Skeletal muscle tissue (tissue), 4 donors: ENCODE data around the gene TTLL11. TPM values are rescaled to one million over a fixed set of nuclear protein-coding genes. Genes with fewer than 3 reads are reported as not detected.

Experiments used
- H3K27ac ChIP-seq: one replicate; pipeline ENCODE4 v1.7.0; 2013; ENCODE audit warnings: mild to moderate bottlenecking, low read depth, low read length, inconsistent platforms
- H3K27me3 ChIP-seq, 3 donors: one replicate each; pipeline ENCODE4 v1.7.0; 2013; ENCODE audit warnings: low read length in 3 of 3; ENCODE audit not compliant: control insufficient read depth in 3 of 3, insufficient read depth in 3 of 3
- H3K36me3 ChIP-seq, 3 donors: one replicate each; pipeline ENCODE4 v1.7.0; 2013; ENCODE audit warnings: low read length in 3 of 3; ENCODE audit not compliant: control insufficient read depth in 3 of 3, insufficient read depth in 3 of 3
- H3K4me1 ChIP-seq, 3 donors: one replicate each; pipeline ENCODE4 v1.7.0; 2013; ENCODE audit warnings: low read length in 3 of 3, mild to moderate bottlenecking in 3 of 3; ENCODE audit not compliant: control insufficient read depth in 3 of 3, insufficient read depth in 3 of 3
- H3K4me3 ChIP-seq, 3 donors: one replicate each; pipeline ENCODE4 v1.7.0; 2013; ENCODE audit warnings: low read length in 3 of 3
- H3K9ac ChIP-seq, 3 donors: one replicate each; pipeline ENCODE4 v1.7.0; 2013; ENCODE audit warnings: low read length in 3 of 3, mild to moderate bottlenecking in 3 of 3, moderate library complexity in 2 of 3, low read depth in 1 of 3
- H3K9me3 ChIP-seq, 3 donors: one replicate each; pipeline ENCODE4 v1.7.0; 2013; ENCODE audit warnings: low read length in 3 of 3; ENCODE audit not compliant: control insufficient read depth in 3 of 3
- total RNA-seq: library from RNA; depleted of rRNA; stranded (reverse); fragments of >200 nt; gene quantifications from one replicate; pipeline ENCODE4 v1.2.3, GENCODE V29; 2014
- donor health status: Osteomylitis.

Gene TTLL11
- total RNA-seq, 1 donor from 2014 or later, result 13.0 TPM

- H3K4me3 ChIP-seq, result no peak overlapping the region
- H3K4me1 ChIP-seq, result peaks cover 0 to 6% (median 5%) of the 10 kb centered on the region in 3 donors
- H3K27ac ChIP-seq, result no peak overlapping the region
- H3K9ac ChIP-seq, result no peak overlapping the region
- no peaks in the 10 kb centered on the region for H3K27me3 ChIP-seq
- H3K36me3 ChIP-seq, result peaks cover 55 to 73% (median 57%) of the 10 kb centered on the region in 3 donors
- H3K9me3 ChIP-seq, result no peaks in the 10 kb centered on the region
Measured at GRCh38 chr9:121781145-121781548, 312.0 kb downstream of the TTLL11 start.

GRCh38 chr9:121780177-121781040, 312.7 kb downstream of the TTLL11 start:
- Histone ChIP-seq H3K27ac (no peak overlapping the region), H3K9ac (no peak overlapping the region), H3K4me1 (peaks cover 0 to 6% (median 5%) of the 10 kb centered on the region in 3 donors), H3K4me3 (no peak overlapping the region), H3K9me3 (no peaks in the 10 kb centered on the region), H3K36me3 (peaks cover 61 to 73% (median 62%) of the 10 kb centered on the region in 3 donors), H3K27me3 (no peaks in the 10 kb centered on the region)

DNA sequence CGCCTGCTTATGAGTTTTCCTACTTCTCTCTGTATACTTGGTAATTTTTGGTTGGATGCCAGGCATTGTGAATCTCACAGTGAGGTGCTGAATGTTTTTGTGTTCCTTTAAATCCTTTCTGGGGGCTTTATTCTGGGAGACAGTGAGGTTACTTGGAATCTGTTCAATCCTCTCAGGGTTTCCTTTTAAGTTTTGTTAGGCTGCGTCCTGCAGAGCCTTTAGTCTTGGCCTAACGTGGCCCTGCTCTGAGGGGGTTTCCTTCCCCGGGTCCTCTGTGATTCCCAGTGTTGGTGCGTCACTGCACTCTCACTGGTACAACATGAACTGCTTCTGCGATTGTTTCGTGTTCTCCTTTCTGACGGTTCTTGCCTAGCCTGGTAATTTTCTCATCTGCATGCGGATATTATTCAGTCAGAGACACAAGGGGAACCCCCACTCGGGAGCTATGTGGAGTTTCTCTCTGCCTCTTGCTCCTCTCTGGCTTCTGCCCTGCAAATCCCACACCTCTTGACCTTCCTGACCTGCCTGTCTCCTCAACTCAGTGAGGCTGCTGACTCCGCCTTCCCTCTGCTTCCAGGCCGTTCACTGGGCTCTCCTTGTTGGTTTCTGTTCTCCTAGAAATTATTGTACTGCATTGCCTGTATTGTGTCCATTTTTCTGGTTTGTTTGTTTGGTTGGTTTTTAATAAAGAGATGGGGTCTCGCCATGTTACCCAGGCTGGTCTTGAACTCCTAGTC, 313.6 kb downstream of the TTLL11 start:
- Histone ChIP-seq H3K9ac (no peak overlapping the region), H3K4me1 (peaks cover 0 to 6% (median 5%) of the 10 kb centered on the region in 3 donors), H3K36me3 (peaks cover 63 to 78% (median 65%) of the 10 kb centered on the region in 3 donors)

GRCh38 chr9:121778252-121779225, 314.6 kb downstream of the TTLL11 start:
- no peak overlapping the region for H3K27ac ChIP-seq
- no peak overlapping the region for H3K9ac ChIP-seq
- no peak overlapping the region for H3K4me3 ChIP-seq
- H3K27me3 ChIP-seq, result no peaks in the 10 kb centered on the region
- peaks cover 3 to 13% (median 8%) of the 10 kb centered on the region in 3 donors for H3K4me1 ChIP-seq
- H3K36me3 ChIP-seq, result peaks cover 69 to 82% (median 72%) of the 10 kb centered on the region in 3 donors
- no peaks in the 10 kb centered on the region for H3K9me3 ChIP-seq

More for the DNA sequence above, 313.6 kb downstream of the TTLL11 start:
- Histone ChIP-seq H3K27me3 (no peaks in the 10 kb centered on the region), H3K4me3 (no peak overlapping the region), H3K9me3 (no peaks in the 10 kb centered on the region), H3K27ac (peak overlapping the region; percentile 18)

GRCh38 chr9:121776739-121777637, 316.1 kb downstream of the TTLL11 start:
- Histone ChIP-seq H3K27me3 (no peaks in the 10 kb centered on the region), H3K36me3 (peaks cover 58 to 71% (median 63%) of the 10 kb centered on the region in 3 donors), H3K4me1 (peaks cover 14 to 27% (median 22%) of the 10 kb centered on the region in 3 donors), H3K4me3 (no peak overlapping the region), H3K9me3 (no peaks in the 10 kb centered on the region), H3K9ac (no peak overlapping the region), H3K27ac (no peak overlapping the region)

GRCh38 chr9:121776001-121776738, 316.9 kb downstream of the TTLL11 start:
- no peak overlapping the region for H3K9ac ChIP-seq
- H3K4me1 ChIP-seq, result peaks cover 17 to 34% (median 30%) of the 10 kb centered on the region in 3 donors
- H3K36me3 ChIP-seq, result peaks cover 49 to 66% (median 60%) of the 10 kb centered on the region in 3 donors

GRCh38 chr9:121774715-121775613, 318.1 kb downstream of the TTLL11 start:
- Histone ChIP-seq H3K27me3 (no peaks in the 10 kb centered on the region), H3K4me3 (no peak overlapping the region), H3K4me1 (peaks cover 25 to 46% (median 37%) of the 10 kb centered on the region in 3 donors), H3K36me3 (peaks cover 52 to 69% (median 59%) of the 10 kb centered on the region in 3 donors), H3K9ac (no peak overlapping the region), H3K9me3 (no peaks in the 10 kb centered on the region), H3K27ac (no peak overlapping the region)

More at GRCh38 chr9:121776001-121776738, 316.9 kb downstream of the TTLL11 start:
- no peak overlapping the region for H3K27ac ChIP-seq
- no peaks in the 10 kb centered on the region for H3K9me3 ChIP-seq
- H3K4me3 ChIP-seq, result no peak overlapping the region
- no peaks in the 10 kb centered on the region for H3K27me3 ChIP-seq
